GM12878 (cell line): ENCODE data around the gene SIGLEC12. TPM values are rescaled to one million over a fixed set of nuclear protein-coding genes. Genes with fewer than 3 reads are reported as not detected.

Source experiments
- ATAC-seq: fragments of 200-7000 bp; cut with Tn5 transposase; 3 replicates; pipeline ENCODE4 v1.9.1; 2020; ENCODE audit warnings: mild to moderate bottlenecking, moderate library complexity
- BruUV-seq: library from RNA; stranded (reverse); fragments of 400-500 nt; replicated peaks from 2 replicates; lab custom pipeline; 2021; lab: Mats Ljungman, UMichigan
- CTCF ChIA-PET: fragments of 300-600 bp; sonication (Branson Sonifier 250); formaldehyde crosslinking; extraction: SDS; loops from one replicate; lab custom pipeline; 2021; ENCODE audit warnings: inconsistent platforms; lab: Yijun Ruan, JAX
- POLR2A ChIA-PET: fragments of 350-600 bp; formaldehyde crosslinking; extraction: SDS; loops from one replicate; lab custom pipeline; 2021; ENCODE audit warnings: inconsistent platforms; lab: Charles Lee
- RAD21 ChIA-PET: fragments of 300-600 bp; sonication (Branson Sonifier 250); formaldehyde crosslinking; loops from one replicate; lab custom pipeline; 2023; ENCODE audit warnings: antibody characterized with exemption; ENCODE audit not compliant: unreplicated experiment; lab: Charles Lee
- SMC1A ChIA-PET: fragments of 300-600 bp; sonication (Branson Sonifier 250); formaldehyde crosslinking; loops from one replicate; lab custom pipeline; 2023; ENCODE audit not compliant: unreplicated experiment, uncharacterized antibody; lab: Charles Lee
- DNase-seq: peaks from one replicate; pipeline ENCODE4 v3.0.0-alpha.2; 2011; ENCODE audit warnings: low read depth, low spot score
- FAIRE-seq: peaks from 3 replicates; lab custom pipeline; 2011; peaks lifted over from hg19 to GRCh38; lab: Jason Lieb, UNC
- H2AFZ ChIP-seq: 2 replicates; pipeline ENCODE4 v1.6.0; 2011; ENCODE audit warnings: low read depth, low read length, control low read depth; ENCODE audit not compliant: control insufficient read depth
- H3K27ac ChIP-seq: 2 replicates; pipeline ENCODE4 v1.5.1; 2011; ENCODE audit warnings: control low read depth; ENCODE audit not compliant: control insufficient read depth, insufficient read depth
- H3K27me3 ChIP-seq, 2 experiments: replicated peaks in 1 of 2; 2 replicates each; pipeline versions ENCODE4 v1.6.0 to v1.6.1; 2011; ENCODE audit warnings: low read length in 1 of 2; ENCODE audit not compliant: control insufficient read depth in 2 of 2, insufficient read depth in 2 of 2
- H3K36me3 ChIP-seq, 2 experiments: 2 replicates each; pipeline ENCODE4 v1.5.1; 2011; ENCODE audit warnings: low read length in 1 of 2; ENCODE audit not compliant: control insufficient read depth in 2 of 2, insufficient read depth in 2 of 2
- H3K4me1 ChIP-seq: 2 replicates; pipeline ENCODE4 v1.6.1; 2011; ENCODE audit warnings: mild to moderate bottlenecking, low read length, moderate library complexity, mixed read lengths; ENCODE audit not compliant: control insufficient read depth, insufficient read depth
- H3K4me2 ChIP-seq: 2 replicates; pipeline ENCODE4 v1.6.0; 2011; ENCODE audit warnings: control low read depth; ENCODE audit not compliant: control insufficient read depth, insufficient read depth
- H3K4me3 ChIP-seq: fragments of 200-600 bp; sonication (generic); 2 replicates; pipeline ENCODE4 v1.5.1; 2016
- H3K79me2 ChIP-seq: 2 replicates; pipeline ENCODE4 v1.6.0; 2011; ENCODE audit warnings: low read length; ENCODE audit not compliant: control insufficient read depth, insufficient read depth
- H3K9ac ChIP-seq: 2 replicates; pipeline ENCODE4 v1.8.0; 2011; ENCODE audit warnings: low read length, control low read depth, mixed read lengths; ENCODE audit not compliant: control insufficient read depth, insufficient read depth
- H3K9me3 ChIP-seq: replicated peaks from 3 replicates; pipeline ENCODE4 v1.5.1; 2011; ENCODE audit warnings: mild to moderate bottlenecking, low read length; ENCODE audit not compliant: control insufficient read depth, insufficient read depth
- H4K20me1 ChIP-seq: 2 replicates; pipeline ENCODE4 v1.6.0; 2011; ENCODE audit not compliant: control insufficient read depth, insufficient read depth
- BCL3 ChIP-seq: IDR thresholded peaks from 2 replicates; pipeline ENCODE4 v1.6.1; 2011; ENCODE audit warnings: borderline replicate concordance, low read depth, mild to moderate bottlenecking, moderate library complexity, low read length; ENCODE audit not compliant: insufficient read depth, poor library complexity, severe bottlenecking
- CREB1 ChIP-seq: IDR thresholded peaks from 2 replicates; pipeline ENCODE4 v1.6.1; 2012; ENCODE audit warnings: low read depth, mild to moderate bottlenecking, inconsistent platforms
- CREM ChIP-seq: IDR thresholded peaks from 2 replicates; pipeline ENCODE4 v1.6.1; 2014; ENCODE audit warnings: antibody characterized with exemption, low read depth
- EED ChIP-seq: sonication (generic); IDR thresholded peaks from 2 replicates; pipeline ENCODE4 v1.6.1; 2016; ENCODE audit warnings: antibody characterized with exemption, low read depth
- EP300 ChIP-seq, 2 experiments: fragments of 150-350 bp in 1 of 2; IDR thresholded peaks; 2 replicates each; pipeline ENCODE4 v1.6.1; 2011 to 2012; ENCODE audit warnings: low read depth in 2 of 2, low read length in 2 of 2, borderline replicate concordance in 1 of 2, improper control_type of control experiment in 1 of 2, inconsistent platforms in 1 of 2; ENCODE audit not compliant: control insufficient read depth in 1 of 2
- MTA2 ChIP-seq: fragments of 450-650 bp; IDR thresholded peaks from 2 replicates; pipeline ENCODE4 v1.6.1; 2016; ENCODE audit warnings: low read depth, mild to moderate bottlenecking, moderate library complexity
- NR2C2 ChIP-seq: IDR thresholded peaks from 2 replicates; pipeline ENCODE4 v1.6.1; 2011; ENCODE audit warnings: borderline replicate concordance, low read depth; ENCODE audit not compliant: control insufficient read depth, insufficient read length
- SIX5 ChIP-seq: IDR thresholded peaks from 2 replicates; pipeline ENCODE4 v1.6.1; 2011; ENCODE audit warnings: mild to moderate bottlenecking, low read depth, low read length, moderate library complexity; ENCODE audit not compliant: severe bottlenecking
- WGBS: methylation state at CpG from one replicate; pipeline ENCODE4 v1.1.6; 2016; ENCODE audit warnings: low lambda C conversion rate; ENCODE audit not compliant: insufficient replicate concordance, insufficient coverage; ENCODE audit errors: missing lambda C conversion rate; 5-methylcytosine and 5-hydroxymethylcytosine counted together
- in situ Hi-C: fragments of 300-500 bp; cut with MboI; formaldehyde crosslinking; loops from 9 replicates; pipeline ENCODE4 v1.14.3; 2018; ENCODE audit warnings: mixed read lengths
- intact Hi-C: fragments of 100-400 bp; cut with micrococcal nuclease; formaldehyde crosslinking; loops from one replicate; pipeline ENCODE4 v1.14.2; 2022; ENCODE audit not compliant: unreplicated experiment
- polyA plus RNA-seq, 11 experiments: library from polyadenylated mRNA; depleted of rRNA in 4 of 11; unstranded in 6 of 11; stranded (reverse) in 5 of 11; fragments of >200 nt; fragmentation: Nextera tagmentation in 4 of 11; fragmentation: Illumina TruSeq in 1 of 11; extraction: Ambion mirVana in 4 of 11; extraction: Trizol in 1 of 11; gene quantifications; 1 replicate in 1 of 11; 2 replicates in 10 of 11; pipeline versions ENCODE4 v1.2.1 to v1.2.3, GENCODE V29; 2011 to 2016; ENCODE audit warnings: inconsistent platforms in 2 of 11, missing spikeins in 2 of 11, low read depth in 1 of 11
- total RNA-seq, 4 experiments: library from RNA; depleted of rRNA in 3 of 4; stranded (reverse); fragments of >200 nt in 3 of 4; fragmentation: Illumina TruSeq in 1 of 4; extraction: Trizol in 1 of 4; gene quantifications; 2 replicates each; pipeline versions ENCODE4 v1.2.1 to v1.2.3, GENCODE V29; 2013 to 2021
- TF ChIP-seq, protein P1 (sequence below): fragments of 450-650 bp; conservative IDR thresholded peaks from 2 replicates; pipeline ENCODE4 v1.6.1; 2017; ENCODE audit warnings: mild to moderate bottlenecking, moderate library complexity
- TF ChIP-seq, protein P2 (sequence below): IDR thresholded peaks from 2 replicates; pipeline ENCODE4 v1.6.1; 2012; ENCODE audit warnings: low read depth, low read length, improper control_type of control experiment
- TF ChIP-seq, protein P3 (sequence below): IDR thresholded peaks from 2 replicates; pipeline ENCODE4 v1.6.1; 2012; ENCODE audit warnings: low read depth, low read length, improper control_type of control experiment

Gene SIGLEC12
- total and polyA plus RNA-seq, 10 of the 15 experiments (the other 5 are each of a cell fraction or from before 2014, with no cell fraction given): 0.03 to 0.18 (median 0.06) TPM; not detected in 5

GRCh38 chr19:51541458-51542357 is 40.1 kb upstream of the SIGLEC12 start:
- ChIA-PET CTCF (interaction anchor here (1.7 kb wide), 1 partner anchor 115 kb away, joined by 3 read pairs; no protein-coding TSS in a partner anchor), SMC1A (interaction anchor here (1.1 kb wide), 1 partner anchor 115 kb away, joined by 4 read pairs; no protein-coding TSS in a partner anchor), POLR2A (no interaction called here), RAD21 (no interaction called here)
- Histone ChIP-seq H3K9ac (no peak overlapping the region), H3K4me3 (no peak overlapping the region), H4K20me1 (no peaks in the 10 kb centered on the region), H3K4me1 (peaks cover 9% of the 10 kb centered on the region), H3K79me2 (no peaks in the 10 kb centered on the region), H3K36me3 (no peaks in the 10 kb centered on the region), H3K4me2 (no peak overlapping the region), H3K9me3 (no peaks in the 10 kb centered on the region), H3K27me3 (no peaks in the 10 kb centered on the region), H3K27ac (no peak overlapping the region), H2AFZ (no peak overlapping the region)
- DNase-seq (no peak), FAIRE-seq (no peak), ATAC-seq (no peak)
- in situ Hi-C loops: no loop called here
- TF ChIP-seq CREB1 (no peak), CREM (no peak), NR2C2 (no peak), EED (no peak), SIX5 (no peak), MTA2 (no peak), BCL3 (no peak), EP300 (IDR thresholded peaks at IDR 0.05; ENCODE audit: borderline replicate concordance in 1 of 2, control insufficient read depth in 1 of 2, low read depth in 2 of 2, low read length in 2 of 2) (no peak)
- TF ChIP-seq, protein P1, sequence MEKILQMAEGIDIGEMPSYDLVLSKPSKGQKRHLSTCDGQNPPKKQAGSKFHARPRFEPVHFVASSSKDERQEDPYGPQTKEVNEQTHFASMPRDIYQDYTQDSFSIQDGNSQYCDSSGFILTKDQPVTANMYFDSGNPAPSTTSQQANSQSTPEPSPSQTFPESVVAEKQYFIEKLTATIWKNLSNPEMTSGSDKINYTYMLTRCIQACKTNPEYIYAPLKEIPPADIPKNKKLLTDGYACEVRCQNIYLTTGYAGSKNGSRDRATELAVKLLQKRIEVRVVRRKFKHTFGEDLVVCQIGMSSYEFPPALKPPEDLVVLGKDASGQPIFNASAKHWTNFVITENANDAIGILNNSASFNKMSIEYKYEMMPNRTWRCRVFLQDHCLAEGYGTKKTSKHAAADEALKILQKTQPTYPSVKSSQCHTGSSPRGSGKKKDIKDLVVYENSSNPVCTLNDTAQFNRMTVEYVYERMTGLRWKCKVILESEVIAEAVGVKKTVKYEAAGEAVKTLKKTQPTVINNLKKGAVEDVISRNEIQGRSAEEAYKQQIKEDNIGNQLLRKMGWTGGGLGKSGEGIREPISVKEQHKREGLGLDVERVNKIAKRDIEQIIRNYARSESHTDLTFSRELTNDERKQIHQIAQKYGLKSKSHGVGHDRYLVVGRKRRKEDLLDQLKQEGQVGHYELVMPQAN: no peak
- TF ChIP-seq, protein P2, sequence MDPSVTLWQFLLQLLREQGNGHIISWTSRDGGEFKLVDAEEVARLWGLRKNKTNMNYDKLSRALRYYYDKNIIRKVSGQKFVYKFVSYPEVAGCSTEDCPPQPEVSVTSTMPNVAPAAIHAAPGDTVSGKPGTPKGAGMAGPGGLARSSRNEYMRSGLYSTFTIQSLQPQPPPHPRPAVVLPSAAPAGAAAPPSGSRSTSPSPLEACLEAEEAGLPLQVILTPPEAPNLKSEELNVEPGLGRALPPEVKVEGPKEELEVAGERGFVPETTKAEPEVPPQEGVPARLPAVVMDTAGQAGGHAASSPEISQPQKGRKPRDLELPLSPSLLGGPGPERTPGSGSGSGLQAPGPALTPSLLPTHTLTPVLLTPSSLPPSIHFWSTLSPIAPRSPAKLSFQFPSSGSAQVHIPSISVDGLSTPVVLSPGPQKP: no peak
- TF ChIP-seq, protein P3, sequence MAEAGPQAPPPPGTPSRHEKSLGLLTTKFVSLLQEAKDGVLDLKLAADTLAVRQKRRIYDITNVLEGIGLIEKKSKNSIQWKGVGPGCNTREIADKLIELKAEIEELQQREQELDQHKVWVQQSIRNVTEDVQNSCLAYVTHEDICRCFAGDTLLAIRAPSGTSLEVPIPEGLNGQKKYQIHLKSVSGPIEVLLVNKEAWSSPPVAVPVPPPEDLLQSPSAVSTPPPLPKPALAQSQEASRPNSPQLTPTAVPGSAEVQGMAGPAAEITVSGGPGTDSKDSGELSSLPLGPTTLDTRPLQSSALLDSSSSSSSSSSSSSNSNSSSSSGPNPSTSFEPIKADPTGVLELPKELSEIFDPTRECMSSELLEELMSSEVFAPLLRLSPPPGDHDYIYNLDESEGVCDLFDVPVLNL: no peak
- BruUV-seq: no TSS peak
- WGBS: 40% methylated on average over 10 of the region's 10 CpGs
- intact Hi-C loops: no loop called here
